DMS79 (cell line): Measurements from ENCODE around the gene POC1A.

Experiments used
- DNase-seq: peaks from one replicate; lab custom pipeline; 2025; lab: John Stamatoyannopoulos, UW

Gene POC1A

GRCh38 chr3:52104684-52105640, 49.3 kb downstream of the POC1A start:
- DNase-seq = no peak

GRCh38 chr3:52102934-52103333, 51.3 kb downstream of the POC1A start:
- no peak for DNase-seq

GRCh38 chr3:52099001-52099401, 55.2 kb downstream of the POC1A start:
- no peak for DNase-seq

DNA sequence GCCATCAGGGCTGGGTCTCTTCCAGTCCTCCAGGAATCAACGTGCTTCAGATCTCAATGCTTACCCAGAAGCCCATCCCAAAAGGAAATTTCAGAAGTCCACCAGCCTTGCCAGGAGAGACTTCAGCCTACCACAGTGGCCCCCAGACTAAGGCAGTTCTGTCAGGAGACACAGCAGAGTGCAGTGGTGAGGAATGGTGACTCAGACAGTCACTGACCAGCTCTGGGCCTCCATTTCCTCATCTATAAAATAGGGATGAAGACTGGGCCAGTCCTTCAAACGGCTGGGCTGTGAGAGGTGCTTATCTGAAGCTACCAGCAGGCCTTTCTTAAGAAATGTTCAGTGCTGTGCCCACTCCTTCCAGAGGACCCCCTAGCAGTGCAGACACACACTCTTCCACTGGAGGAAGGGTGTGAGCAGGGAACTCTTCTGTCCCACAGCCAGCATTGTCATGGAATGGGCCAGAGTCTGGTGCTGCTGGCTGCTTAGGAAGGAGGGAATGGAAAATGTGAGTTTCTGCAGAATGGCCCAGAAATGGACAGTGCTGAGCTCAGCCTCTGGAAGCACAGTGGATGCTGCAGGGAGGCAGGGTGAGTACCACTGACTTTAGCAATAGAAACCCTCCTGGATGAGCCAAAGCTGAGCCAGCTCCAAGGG, 56.2 kb downstream of the POC1A start:
- no peak for DNase-seq

- DNase-seq = no peak
Measured at GRCh38 chr3:52095990-52096775, 58.0 kb downstream of the POC1A start.

DNA sequence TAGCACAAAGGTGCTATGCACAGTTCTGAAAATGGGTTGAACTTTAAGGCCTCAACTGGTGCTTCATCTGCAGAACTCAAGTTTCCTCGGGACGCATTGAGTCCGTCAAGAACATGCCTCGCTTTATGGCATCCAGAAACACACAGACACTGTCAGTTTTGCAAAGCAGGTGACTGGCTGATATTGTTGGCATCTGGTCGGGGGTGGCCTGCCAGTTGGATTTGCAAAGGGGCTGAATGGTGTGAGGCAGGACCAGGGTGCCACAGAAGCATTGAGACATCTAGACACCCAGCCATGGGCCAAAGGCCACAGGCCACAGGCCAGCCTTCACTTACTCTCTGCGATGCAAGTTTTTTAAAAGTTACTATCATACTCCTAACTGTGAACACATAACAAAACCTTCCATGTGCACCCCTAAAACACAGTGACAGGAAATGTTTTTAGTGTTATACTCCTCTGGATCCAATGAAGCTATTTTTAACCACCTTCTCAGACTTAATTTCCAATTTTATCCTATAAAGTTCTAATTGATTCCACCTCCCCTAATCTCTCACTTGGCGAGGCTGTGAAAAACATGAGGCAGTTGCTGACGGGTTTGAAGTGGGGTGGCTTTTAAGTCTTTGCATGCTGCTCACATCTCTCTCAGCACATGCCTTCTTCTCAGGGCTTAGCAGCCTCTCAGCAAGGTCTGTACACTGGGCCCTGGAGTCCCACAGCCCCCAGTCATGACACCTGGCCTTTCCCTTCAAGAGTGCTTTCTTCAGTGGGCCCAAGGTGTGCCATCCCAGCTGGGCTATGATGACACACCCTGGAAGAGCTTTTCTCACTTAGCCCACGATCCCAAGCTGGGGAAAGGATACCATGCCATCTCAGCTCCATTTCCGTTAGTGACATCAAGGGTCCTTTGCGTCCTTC, 59.4 kb downstream of the POC1A start:
- no peak for DNase-seq

GRCh38 chr3:52093756-52094545, 60.3 kb downstream of the POC1A start:
- DNase-seq = no peak

DNA sequence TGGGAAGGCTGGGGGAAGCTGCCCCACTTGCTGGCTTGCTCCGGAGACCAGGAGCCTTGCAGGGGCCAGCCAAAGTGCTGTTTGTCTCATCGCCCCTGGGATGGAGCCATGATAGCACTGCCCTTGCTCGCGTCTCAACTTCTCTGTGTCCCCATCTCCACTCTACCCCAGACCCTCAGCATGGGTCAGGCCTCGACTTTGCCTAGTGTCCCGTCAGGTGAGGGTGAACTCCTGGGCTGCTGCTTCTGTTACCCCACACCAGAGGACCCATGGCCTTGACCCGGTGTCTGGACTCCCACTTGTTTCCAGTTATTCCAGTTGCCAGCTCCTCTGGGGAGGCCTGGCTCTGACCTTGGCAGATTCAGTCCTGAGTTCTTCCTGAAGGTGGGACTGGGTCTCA, 61.3 kb downstream of the POC1A start:
- no peak for DNase-seq

DNA sequence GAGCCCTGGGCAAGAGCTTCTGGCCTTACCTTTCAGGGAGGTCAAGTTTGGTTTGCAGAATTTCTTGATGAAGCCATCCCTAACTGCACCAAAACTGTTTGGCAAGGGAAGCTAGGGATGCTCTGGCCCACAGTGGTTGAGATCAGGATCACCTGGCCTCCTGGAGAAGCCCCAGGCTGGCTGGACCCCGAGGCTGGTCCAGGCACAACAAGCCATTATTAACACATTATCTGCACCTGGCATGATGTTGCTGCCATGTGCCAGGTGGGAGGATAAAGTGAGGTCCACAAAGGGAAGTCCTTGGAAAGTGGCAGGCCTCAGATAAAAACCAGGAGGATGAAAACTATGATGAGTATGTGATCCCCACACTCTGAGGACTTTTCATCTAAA, 62.0 kb downstream of the POC1A start:
- no peak for DNase-seq

GRCh38 chr3:52091586-52092270, 62.5 kb downstream of the POC1A start:
- no peak for DNase-seq

GRCh38 chr3:52090933-52091468, 63.2 kb downstream of the POC1A start:
- no peak for DNase-seq

DNA sequence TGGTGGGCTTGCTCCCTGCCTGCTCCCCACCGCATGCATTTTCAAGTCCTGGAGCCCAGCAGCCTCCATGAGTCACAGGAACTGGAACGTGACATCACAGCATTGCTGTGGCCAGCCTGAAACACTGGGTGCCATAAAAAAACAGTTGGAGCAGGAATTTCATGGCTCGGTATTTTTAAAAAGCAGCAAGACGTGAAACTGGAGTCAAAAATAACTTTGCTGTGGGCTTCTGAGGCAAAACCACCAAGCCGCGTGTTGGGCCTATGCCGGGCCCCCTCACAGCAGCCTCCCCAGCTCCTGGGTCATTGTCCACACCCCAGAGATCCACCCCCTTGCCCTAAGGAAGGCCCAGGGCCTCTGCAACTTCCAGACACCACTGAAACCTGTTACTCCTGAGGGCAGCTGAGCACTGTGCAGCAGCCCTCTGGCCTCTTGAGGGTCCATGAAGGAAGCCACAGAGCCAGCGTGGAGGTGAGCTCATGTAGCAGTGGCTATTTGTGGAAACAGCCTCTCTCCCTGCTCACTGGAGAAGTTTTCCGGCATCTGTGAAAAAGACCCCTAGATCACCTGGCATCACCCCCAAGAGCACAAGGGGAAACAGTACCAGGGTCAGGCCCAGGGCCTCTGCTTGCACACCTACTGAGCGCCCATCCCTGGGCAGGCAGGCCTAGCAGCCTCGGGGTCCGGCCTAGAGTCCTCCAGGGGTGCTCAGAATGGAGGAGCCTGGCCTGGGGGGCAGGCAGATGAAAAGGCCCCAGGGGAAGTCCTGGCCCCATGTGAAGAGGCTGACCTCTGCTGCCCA, 63.9 kb downstream of the POC1A start:
- DNase-seq = no peak

DNA sequence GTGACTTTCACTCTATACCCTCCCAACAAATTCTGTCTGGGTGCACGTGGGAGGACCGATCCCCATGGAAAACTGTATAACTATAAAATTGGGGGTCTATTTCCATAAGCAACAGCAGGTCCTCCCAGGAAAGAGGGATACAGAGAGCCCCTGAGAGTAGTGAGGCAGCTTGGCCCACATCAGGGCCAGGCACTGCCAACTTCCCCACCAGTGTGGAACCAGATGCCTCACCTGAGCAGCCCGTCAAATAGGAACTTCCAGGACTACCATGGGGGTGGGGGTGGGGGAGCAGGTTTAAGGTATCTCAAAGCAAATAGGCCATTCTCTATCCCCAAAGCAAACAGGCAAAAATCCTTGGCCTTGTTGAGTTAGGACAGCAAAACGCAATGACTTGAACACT, 64.5 kb downstream of the POC1A start:
- no peak for DNase-seq

DNA sequence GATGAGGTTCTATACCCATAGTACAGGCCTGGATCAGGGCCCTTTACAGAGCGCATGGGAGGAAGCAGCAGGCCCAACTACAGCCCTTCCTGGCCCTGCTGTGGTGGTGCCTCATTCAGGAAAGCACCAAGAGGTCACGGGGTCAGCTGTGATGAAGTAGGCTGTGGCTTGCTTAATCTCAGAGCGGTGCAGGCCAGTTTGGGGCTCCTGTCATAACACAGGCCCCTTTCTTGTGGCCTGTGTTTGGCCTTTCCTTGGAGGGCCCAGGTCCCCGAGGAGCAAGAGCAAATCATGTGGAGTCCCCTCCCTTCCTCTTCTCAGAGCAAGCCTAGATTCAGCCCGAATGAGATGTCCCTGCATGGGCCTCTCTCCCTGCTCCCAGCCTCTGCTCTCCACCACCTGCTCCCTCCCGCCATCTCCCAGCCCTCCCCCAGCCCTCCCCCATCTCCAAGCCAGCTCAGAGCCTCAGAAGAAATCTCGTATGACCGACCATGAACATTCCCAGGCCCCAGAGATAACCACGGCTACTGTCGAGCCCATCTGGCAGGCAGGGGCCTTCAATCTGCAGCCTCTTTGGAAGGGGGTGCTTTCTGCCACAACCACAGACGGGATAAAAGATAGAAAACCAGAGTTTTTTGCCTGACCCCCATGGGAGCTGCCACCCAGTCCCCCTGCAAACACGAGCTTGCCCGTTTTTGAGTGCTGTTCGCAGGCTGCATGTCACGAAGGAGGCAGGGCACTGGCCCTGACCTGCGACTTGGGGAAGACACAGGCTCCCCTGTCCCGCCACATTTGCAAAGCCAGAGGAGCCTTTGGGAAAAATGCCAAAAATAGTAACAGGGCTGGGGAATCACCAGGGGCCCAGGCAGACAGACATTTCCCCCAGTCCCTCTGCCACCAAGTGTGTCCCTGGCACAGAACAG, 65.5 kb downstream of the POC1A start:
- no peak for DNase-seq

DNA sequence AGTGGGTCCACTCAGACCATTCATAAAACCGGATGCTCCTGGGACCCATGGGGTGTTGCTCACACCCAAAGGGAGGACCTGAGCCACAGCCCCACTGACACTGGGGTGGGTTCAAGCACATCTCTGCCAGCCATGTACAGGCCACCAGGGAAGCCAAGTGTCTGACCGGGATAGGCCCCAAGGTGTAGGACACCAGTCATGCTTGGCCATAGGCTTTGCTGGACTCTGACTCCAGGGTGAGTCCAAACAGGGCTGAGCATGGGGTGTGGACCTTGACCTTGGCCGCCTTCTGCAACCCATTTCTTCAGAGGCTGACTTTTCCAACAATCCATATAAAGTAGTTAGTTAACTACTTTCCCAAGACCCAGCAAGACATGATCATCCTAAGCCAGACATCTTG, 66.5 kb downstream of the POC1A start:
- DNase-seq = no peak

GRCh38 chr3:52086976-52087663, 67.1 kb downstream of the POC1A start:
- no peak for DNase-seq

- DNase-seq = no peak
Measured at GRCh38 chr3:52086461-52086860, 67.8 kb downstream of the POC1A start.
